ENCODE measurements around the gene MYBPC2.
A peak's percentile ranks its signal among the peaks of the same experiment; 100 is the strongest.

MYBPC2 gene

DNA sequence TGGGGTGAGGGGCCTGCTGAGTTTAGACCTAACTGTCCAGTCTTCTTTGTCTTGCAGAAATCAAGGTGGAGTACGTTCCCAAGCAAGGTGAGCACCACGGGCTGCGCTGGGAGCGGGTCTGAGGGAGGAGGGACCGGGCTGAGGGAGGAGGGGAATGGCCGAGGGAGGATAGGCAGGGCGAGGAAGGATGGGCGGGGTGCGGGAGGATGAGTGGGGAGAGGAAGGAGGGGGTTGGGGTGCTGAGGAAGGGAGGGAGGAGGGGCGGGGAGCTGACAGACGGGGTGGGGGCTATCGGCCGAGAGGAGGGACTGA lies 18.5 kb downstream of the MYBPC2 start:
- no peak for DNase-seq (ENCODE audit: low read depth)
- TF ChIP-seq, protein P1, sequence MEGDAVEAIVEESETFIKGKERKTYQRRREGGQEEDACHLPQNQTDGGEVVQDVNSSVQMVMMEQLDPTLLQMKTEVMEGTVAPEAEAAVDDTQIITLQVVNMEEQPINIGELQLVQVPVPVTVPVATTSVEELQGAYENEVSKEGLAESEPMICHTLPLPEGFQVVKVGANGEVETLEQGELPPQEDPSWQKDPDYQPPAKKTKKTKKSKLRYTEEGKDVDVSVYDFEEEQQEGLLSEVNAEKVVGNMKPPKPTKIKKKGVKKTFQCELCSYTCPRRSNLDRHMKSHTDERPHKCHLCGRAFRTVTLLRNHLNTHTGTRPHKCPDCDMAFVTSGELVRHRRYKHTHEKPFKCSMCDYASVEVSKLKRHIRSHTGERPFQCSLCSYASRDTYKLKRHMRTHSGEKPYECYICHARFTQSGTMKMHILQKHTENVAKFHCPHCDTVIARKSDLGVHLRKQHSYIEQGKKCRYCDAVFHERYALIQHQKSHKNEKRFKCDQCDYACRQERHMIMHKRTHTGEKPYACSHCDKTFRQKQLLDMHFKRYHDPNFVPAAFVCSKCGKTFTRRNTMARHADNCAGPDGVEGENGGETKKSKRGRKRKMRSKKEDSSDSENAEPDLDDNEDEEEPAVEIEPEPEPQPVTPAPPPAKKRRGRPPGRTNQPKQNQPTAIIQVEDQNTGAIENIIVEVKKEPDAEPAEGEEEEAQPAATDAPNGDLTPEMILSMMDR (conservative IDR thresholded peaks at IDR 0.05; ENCODE audit: low read depth, low read length), result no peak
- H3K4me3 ChIP-seq (ENCODE audit: low read depth, low read length), result no peak overlapping the region

DNA sequence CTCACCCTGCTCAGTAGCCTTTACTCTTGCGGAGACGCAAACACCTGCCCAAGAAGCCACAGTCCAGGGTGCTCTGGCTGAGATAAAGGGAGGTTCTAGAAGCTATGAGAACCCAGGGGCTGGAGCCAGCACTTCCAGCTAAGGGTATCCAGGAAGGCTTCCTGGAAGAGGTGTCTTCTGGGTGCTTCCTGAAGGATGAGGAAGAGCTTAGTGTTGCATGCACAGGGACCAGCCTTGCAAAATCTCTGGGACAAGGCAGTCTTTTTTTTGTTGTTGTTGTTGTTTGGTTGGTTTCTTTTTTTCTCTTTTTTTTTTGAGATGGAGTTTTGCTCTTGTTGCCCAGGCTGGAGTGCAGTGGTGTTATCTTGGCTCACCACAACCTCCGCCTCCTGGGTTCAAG lies 20.6 kb downstream of the MYBPC2 start:
- H3K4me3 ChIP-seq (ENCODE audit: low read depth, low read length), result no peak overlapping the region
- TF ChIP-seq, protein P1 (conservative IDR thresholded peaks at IDR 0.05; ENCODE audit: low read depth, low read length), result no peak
- no peak for DNase-seq (ENCODE audit: low read depth)

DNA sequence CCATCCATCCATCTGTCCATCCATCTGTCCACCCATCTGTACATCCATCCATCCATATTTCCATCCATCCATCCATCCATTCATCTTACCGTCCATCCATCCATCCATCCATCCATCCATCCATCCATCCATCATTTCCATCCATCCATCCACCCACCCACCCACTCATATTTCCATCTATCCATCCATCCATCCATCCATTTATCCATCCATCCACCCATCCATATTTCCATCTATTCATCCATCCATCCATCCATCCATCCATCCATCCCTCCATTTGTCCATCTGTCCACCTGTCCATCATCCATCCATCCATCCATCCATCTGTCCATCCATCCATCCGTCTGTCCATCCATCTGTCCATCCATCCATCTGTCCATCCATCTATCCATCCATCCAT lies 23.3 kb downstream of the MYBPC2 start:
- no peak for DNase-seq (ENCODE audit: low read depth)
- TF ChIP-seq, protein P1 (conservative IDR thresholded peaks at IDR 0.05; ENCODE audit: low read depth, low read length), result no peak
- no peak overlapping the region for H3K4me3 ChIP-seq (ENCODE audit: low read depth, low read length)

DNA sequence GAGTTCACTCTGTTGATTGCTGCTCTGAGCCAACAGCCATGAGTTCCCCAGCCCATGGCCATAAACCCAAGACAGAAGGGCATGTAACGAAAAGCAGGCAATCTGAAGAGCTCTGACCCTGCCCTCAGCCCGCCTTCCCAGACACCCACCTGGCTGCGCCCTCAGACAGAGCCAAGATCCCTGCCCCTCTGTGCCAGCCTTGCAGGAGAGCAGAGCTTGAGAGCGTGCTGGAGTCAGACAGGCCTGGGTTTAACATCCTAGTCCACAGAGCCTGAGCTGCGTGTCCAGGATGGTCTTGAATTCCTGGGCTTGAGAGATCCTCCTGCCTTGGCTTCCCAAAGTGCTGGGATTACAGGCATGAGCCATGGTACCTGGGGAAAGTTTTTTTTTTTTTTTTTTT lies 24.6 kb downstream of the MYBPC2 start:
- DNase-seq (ENCODE audit: low read depth), result no peak
- no peak overlapping the region for H3K4me3 ChIP-seq (ENCODE audit: low read depth, low read length)
- TF ChIP-seq, protein P1 (conservative IDR thresholded peaks at IDR 0.05; ENCODE audit: low read depth, low read length), result no peak

DNA sequence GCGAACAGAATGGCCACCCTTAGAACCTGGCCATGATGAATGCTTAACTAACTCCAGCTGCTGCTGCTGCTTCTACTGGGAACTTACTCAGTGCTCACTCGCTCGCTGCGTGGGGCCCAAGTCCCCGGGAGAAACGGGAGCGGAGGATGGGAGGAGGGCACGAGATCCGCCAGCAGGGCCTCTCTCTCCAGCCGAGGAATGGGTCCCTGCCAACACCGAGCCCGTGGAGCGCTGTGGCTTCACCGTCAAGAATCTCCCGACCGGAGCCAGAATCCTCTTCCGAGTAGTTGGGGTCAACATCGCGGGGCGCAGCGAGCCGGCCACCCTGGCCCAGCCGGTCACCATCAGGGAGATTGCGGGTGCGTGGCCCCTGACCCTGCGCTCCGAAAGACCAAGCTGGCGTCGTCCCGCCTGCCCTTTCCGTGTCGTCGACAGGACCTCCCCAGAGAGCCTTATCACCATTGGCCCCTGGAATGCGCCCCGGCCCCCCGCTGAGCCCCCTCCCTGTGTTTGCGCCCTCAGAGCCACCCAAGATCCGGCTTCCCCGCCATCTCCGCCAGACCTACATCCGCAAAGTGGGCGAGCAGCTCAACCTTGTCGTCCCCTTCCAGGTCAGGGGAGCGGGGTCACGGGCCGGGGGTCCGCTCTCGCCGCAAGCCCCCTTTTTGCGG lies 25.8 kb downstream of the MYBPC2 start:
- TF ChIP-seq, protein P1 (conservative IDR thresholded peaks at IDR 0.05; ENCODE audit: low read depth, low read length), result no peak
- H3K4me3 ChIP-seq (ENCODE audit: low read depth, low read length), result no peak overlapping the region
- DNase-seq (ENCODE audit: low read depth), result peak; percentile 39

DNA sequence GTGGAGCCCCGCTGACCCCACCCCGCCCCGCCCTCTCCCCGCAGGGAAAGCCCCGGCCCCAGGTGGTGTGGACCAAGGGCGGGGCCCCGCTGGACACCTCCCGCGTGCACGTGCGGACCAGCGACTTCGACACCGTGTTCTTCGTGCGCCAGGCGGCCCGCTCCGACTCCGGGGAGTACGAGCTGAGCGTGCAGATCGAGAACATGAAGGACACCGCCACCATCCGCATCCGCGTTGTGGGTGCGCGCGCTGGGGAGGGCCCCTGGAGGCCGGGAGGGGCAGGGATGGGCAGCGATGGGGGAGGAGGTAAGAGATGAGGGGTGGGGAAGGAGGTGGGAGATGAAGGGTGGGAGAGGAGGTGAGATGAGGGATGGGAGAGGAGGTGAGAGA lies 26.4 kb downstream of the MYBPC2 start:
- TF ChIP-seq, protein P1 (conservative IDR thresholded peaks at IDR 0.05; ENCODE audit: low read depth, low read length), result no peak
- no peak for DNase-seq (ENCODE audit: low read depth)
- H3K4me3 ChIP-seq (ENCODE audit: low read depth, low read length), result no peak overlapping the region

DNA sequence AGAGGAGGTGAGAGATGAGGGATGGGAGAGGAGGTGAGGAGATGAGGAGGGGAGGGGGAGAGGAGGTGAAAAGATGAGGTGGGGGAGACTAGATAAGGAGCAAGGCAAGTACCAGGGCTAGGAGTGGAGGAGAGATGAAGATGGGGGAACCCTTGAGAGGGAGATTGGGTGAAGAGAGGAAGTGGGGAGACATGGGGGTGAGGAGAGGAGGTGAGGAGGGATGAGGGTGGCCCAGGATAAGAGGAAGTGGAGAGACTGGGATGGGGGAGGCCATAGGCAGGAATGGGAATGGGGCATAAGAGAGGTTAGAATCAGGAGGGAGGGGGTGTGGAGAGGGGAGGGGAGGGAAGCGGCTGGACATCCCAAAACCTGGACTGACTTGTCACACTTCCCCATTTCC lies 26.9 kb downstream of the MYBPC2 start:
- no peak overlapping the region for H3K4me3 ChIP-seq (ENCODE audit: low read depth, low read length)
- TF ChIP-seq, protein P1 (conservative IDR thresholded peaks at IDR 0.05; ENCODE audit: low read depth, low read length), result no peak
- no peak for DNase-seq (ENCODE audit: low read depth)
